NT2/D1 (cell line): Measurements from ENCODE around the gene TLE4.

Source experiments
- SUZ12 ChIP-seq: IDR thresholded peaks from 2 replicates; pipeline ENCODE4 v1.6.1; 2011; ENCODE audit not compliant: insufficient read length, insufficient read depth; ENCODE audit errors: extremely low read depth
- YY1 ChIP-seq: IDR thresholded peaks from 2 replicates; pipeline ENCODE4 v1.6.1; 2011; ENCODE audit not compliant: insufficient read length, insufficient read depth
- ZNF274 ChIP-seq: IDR thresholded peaks from 2 replicates; pipeline ENCODE4 v1.6.1; 2011; ENCODE audit warnings: mild to moderate bottlenecking, low read depth, low read length

DNA sequence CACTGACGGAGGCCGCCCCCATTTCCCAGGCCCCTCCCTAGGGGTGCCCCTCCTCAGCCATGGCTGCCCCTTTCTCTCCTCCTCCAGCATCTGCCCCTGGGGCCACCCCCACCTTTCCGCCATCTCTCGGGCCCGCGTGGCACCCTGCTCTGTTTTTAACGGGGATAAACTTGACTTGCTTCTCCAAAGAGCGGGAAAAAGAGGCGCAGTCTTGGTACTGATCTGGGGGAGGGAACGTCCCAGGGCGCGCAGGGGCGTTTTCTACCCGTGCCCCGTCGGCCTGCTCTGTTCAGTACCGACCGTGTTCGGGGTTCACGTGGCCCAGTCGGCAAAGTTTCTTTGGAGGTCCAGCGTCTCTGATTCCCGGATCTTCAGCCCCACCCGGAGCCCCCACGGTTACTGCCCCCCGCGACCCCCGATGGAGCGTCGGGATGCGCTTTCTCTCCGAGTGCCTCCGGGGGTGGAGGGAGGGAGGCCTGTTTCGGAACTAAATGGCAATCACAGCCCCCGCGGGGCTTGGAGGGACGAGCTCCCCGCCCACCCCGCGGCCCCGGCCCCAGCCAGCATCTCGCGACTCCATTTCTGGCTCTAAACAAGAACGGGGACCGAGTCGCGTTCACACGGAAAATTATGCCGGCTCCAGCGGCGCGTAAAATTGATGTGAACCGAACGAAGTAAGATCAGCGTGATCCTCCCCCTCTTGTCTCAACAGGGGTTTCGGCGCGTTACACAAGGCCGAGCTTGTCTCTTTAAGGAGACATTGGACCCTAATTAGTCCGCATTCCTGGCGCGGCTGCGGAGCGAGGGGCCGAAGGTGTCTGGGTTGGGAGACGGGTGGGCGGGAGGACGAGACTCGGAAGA, 1.1 kb upstream of the TLE4 start:
- TF ChIP-seq YY1 = no peak
- TF ChIP-seq SUZ12 = no peak
- no peak for TF ChIP-seq ZNF274
